GM19324 (cell line): ENCODE measurements around the gene TOPBP1.
"Not testable (repeated sequence)": the region's sequence is repeated elsewhere in the genome, so short reads cannot be mapped to it uniquely, and the experiment has no call there.

Experiments used
- ATAC-seq: cut with Tn5 transposase; IDR thresholded peaks from one replicate; pipeline ENCODE4 v1.9.1; 2021; ENCODE audit warnings: mild to moderate bottlenecking, moderate library complexity; ENCODE audit not compliant: unreplicated experiment, low FRiP score

TOPBP1 gene

DNA sequence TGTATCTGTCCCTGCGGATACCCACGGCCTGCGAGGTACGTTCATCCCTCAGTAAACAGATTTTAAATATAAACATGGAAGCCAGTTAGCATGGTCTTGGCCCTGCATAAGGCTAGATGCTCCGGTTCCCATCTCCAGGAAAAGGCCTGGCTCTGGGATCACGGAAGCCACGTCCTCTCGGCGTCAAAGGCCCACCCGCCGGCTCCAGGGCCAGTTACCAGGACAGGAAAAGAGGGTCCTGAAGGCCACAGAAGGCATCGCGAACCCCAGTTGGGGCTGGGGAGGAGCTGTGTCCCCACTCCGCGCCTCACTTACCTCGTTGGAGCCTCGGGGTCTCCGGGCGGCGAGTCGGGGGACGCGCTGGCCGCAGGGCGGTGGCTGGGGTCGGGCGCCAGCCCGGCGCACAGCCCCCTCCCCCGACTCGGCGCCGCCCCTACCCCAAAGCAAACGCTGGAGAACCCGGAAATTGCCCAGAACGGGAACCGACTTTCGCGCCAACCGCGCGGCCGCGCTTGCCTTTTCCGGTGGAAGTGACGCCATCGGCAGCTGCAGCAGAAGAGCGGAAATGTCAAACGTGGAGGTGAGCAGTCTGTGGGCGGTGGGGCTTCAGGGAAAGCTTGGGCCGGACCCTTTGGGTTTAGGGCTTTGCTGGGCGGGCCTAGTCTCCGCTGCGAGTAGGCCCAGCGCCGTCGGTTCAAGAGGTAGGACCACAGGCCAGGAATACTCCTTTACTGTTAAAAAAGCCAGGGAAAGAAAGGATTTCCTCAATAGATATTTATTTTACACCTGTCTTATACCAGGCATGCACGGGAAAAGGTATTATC, at the start of gene TOPBP1:
Gene TOPBP1 (minus strand): TSS at position 488 of the 824 bp plus-strand sequence. CDS start 814 bp downstream, outside the sequence.
- ATAC-seq: peak; percentile 96

DNA sequence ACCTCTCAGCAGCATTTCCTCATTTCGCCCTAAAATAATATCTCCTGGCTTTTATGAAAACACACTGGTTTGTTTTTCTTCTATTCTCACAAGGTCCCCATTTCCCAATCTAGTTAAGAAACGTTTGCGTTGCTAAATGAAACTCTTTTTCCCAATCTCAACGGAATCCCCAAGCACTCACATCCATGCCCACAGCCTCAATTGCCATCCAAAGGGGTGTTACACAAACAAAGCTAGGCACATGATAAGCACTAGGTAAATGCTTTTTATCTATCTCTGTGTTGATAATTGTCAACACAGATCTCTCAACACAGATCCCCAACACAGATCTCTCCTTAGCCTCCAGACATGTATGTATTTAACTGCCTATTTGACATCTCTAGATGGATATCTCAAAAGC, 49.3 kb upstream of the TOPBP1 start:
- no peak for ATAC-seq

GRCh38 chr3:133709139-133709750, 47.5 kb upstream of the TOPBP1 start:
- no peak for ATAC-seq

GRCh38 chr3:133706033-133706432, 44.3 kb upstream of the TOPBP1 start:
- no peak for ATAC-seq

GRCh38 chr3:133703915-133704314, 42.2 kb upstream of the TOPBP1 start:
- ATAC-seq: no peak

- ATAC-seq: no peak
Measured at GRCh38 chr3:133701435-133702358, 40.0 kb upstream of the TOPBP1 start.

DNA sequence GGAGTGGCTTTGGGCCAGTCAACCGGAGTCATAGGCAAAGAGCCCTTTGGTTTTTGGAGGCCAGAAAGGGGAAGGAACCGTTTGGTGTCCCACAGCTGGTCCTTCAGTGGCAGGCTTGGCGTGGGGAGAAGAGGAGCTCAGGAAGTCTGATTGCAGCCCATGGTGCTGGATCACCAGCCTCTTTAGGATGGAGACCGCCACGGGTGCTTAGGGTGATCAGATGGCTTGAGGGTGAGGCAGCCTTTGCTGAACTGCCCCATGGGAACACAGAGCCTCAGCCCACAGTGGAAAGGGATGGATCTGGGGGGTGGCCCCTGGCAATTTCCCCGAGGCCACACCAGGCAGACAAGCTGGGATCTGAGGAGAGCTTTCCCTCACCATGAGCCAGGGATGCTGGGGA, 38.6 kb upstream of the TOPBP1 start:
- ATAC-seq: no peak

GRCh38 chr3:133699903-133700302, 38.2 kb upstream of the TOPBP1 start:
- ATAC-seq: no peak

DNA sequence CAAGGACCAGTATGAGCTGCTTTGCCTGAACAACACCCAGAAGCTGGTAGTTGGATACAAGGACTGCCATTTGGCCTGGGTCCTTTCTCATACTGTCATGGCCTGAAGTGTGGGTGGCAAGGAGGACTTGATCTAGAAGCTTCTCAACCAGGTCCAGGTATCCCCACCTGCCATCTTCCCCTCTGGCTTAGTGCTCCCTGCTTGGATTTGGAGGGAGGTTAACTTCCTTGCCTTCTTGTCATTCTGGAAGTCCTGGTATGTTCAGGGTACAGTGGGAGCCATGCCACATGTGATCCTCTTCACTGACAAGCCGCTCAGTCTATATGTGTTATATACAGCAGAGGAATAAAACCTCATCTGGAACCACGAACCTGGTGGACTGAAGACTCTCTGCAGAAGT, 37.7 kb upstream of the TOPBP1 start:
- ATAC-seq: no peak

DNA sequence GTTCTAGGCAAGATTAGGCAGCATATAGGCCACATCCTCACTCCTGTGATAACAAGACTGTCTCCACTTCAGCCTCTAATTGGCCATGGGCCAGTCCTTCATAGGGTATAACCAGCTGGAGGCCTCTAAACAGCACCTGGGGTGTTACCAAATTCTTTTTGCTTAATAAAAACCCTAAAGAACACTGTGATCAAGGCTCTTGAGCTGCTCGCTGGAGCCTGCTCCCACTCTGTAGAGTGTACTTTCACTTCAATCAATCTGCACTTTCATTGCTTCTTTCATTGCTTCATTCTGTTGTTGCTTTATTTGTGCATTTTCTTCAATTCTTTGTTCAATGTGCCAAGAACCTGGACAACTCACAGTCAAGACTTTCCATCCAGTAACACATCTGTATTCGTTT, 36.2 kb upstream of the TOPBP1 start:
- no peak for ATAC-seq

DNA sequence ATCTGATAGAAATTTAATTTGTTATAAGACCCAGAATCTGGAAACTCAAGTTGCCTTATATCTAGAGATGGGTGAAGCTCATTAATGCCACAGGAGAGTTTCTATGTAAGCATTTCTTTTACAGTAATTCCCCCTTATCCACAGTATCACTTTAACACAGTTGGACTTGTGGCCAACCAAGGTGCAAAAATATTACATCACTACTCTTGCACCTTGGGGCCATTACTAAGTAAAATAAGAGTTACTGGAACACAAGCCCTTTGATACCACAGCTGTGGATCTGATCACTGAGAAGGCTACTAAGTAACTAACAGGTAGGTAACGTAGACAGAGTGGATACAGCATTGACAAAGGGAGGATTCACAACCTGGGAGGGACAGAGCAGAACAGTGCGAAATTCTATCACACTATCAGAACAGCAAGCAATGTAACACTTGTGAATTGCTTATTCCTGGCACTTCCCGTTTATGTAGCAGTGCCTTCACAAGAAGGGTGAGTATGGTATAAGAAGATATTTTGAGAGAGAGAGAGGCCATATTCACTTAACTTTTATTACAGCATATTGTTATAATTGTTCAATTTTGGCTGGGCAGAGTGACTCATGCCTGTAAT, 33.9 kb upstream of the TOPBP1 start:
- ATAC-seq: no peak

- ATAC-seq: no peak
Measured at GRCh38 chr3:133694288-133695268, 32.8 kb upstream of the TOPBP1 start.

GRCh38 chr3:133693821-133694220, 32.1 kb upstream of the TOPBP1 start:
- ATAC-seq: no peak

DNA sequence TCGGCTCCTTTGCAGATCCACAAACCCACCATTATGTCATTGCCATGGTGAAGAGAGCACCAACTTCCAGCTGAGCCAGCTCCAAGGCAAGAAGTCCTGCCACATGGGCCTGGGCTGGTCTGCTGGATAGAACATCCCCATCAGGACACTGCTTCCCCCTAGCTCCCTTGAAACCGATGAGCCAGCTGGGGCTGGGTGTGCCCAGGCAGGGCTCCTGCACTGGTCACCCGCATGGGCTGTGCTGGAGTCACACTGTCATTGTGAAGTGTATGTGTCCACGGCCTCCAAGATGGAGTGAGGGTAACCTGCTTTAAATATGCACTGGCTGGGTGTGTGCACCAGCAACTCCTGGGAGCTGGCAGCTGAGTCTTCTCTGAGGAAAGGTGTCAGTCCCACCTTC, 31.0 kb upstream of the TOPBP1 start:
- ATAC-seq: no peak

GRCh38 chr3:133691273-133692107, 29.7 kb upstream of the TOPBP1 start:
- no peak for ATAC-seq

- not testable (repeated sequence) for ATAC-seq
Measured at GRCh38 chr3:133677993-133678392, 16.3 kb upstream of the TOPBP1 start.

DNA sequence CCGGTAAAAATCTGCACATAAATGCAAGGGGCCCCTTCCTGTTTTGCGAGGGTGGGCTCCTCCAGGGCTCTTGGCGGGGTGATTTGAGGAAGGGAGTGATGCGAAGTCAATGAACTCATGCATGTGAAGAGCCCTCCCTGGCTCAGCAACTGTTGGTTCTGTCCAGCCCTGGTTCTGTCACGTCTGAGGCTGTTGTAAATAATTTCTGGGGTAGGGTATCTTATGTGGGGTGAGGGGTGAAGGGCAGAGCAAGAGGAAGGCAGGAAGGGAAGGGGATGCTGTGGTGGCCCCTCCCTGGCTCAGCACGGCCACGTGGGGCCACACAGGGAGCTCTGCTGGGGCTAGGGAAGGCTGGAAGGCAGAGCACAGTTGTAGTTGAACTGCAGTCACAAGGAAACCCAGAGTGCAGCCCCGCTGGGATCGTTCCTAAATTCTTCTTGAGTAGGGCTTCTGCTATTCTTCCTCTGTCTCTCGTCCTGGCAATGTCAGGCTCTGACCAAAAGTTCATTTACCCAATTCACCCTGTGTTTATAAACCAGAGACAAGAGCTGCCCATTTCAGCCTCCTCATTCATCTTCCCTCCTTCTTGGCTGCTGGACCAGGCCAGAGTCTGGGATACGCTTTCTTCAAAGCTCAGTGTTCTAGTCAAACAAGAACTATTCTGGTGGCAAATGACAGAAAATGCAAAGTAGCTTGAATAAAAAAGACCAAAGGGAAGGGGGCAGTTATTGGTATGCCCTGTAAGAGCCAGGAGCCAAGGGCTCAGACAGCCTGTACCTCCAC, 14.8 kb upstream of the TOPBP1 start:
- ATAC-seq: no peak
